GM21526 (cell line): ENCODE data around the gene IFFO2.

Source experiments
- ATAC-seq: cut with Tn5 transposase; IDR thresholded peaks from one replicate; pipeline ENCODE4 v1.9.1; 2021; ENCODE audit warnings: moderate library complexity; ENCODE audit not compliant: unreplicated experiment, low FRiP score

Gene IFFO2

DNA sequence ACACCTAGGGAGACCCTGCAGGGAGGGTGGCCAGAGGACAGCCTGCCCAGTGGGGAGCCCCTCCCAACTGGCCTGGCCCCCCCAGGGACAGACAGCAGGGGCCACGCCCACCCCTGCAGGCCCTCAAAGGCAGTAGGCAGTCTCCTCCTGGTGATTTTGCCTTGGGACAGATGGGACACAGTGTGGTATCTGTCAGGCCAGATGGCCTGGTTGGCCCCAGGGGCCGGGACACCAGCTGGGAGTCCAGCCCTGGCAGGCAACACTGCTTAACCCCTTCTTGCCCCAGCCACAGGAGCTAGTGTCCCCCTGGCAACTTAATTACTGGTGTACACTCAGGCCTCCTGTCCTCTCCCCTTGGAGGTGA is 17.8 kb downstream of the IFFO2 start:
- no peak for ATAC-seq

DNA sequence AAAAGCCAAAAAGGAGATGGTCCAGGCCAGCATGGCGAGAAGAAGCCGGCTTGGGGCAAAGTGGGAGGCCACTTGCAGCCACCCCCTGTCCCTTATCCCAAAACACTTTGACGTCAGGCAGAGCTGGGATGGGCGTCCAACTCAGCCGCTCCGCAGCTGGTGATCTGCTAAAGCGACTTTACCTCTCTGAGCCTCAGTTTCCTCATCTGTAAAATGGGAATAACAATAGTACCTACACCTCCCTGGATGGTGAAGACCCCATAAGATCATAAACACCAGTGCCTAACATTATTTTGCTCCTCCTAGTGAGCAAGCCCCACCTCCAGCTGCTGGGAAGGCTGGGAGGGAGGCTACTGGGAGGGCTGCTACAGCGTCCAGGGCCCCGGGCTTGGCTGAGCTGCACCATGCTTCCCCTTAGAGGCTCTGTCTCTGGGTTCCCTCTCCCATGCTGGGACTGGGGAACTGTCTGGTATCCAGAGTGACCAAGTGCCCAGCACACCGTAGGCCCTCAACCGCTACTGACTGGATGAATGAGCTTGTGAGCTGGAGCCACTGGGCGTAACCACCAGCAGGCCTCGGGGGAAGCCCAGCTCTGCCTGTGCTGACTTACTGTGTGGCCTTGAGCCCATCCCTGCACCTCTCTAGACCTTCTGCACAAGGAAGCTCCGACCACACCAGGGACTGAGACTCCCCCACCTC is 18.3 kb downstream of the IFFO2 start:
- no peak for ATAC-seq

DNA sequence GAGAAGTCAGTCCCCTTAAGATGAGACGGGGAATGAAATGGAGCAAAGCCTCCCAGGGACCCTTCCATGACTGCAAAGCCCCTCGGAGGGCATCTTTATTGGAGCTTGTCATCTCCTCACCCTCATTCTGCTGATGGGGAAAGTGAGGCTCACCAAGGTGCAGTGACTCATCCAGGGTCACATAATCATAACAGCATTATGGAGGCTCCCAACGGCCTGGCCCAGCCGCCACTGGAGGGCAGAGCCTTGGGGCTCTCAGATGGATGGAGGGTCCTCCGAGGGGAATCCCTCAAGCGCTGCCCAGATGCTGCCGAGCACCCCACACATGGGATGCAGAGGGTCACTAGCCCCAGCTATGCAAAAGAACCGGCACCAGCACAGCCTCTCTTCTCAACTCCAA is 18.9 kb downstream of the IFFO2 start:
- no peak for ATAC-seq

DNA sequence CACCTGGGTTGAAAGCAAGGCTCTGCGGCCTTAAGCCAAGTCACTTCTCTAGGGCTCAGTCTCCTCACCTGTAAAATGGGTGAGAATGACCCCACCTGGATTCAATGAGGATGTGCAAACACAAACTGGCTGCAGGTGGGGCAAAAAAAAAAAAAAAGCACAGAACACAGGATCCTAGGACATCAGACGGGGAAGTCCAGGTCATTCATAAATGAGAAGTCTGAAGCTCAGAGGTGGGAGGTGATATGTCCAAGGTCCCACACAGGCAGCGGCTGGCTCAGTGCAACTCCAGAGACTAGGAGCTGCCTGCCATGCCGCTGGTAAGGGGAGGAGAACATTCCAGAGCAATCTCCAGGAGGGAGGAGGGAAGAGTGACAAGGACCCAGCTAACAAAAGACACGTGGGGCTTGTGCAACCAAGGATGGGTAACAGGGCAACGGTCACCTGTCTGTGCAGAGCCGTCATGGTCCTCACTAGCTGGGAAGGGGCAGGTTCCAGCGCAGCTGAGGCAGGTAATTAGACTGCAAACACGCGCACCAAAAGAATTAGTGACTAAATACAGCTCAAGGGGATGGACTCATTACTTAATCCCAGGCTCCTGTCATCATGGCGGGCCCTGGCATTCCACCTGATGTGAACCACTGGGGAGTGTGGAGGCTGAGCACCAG is 19.5 kb downstream of the IFFO2 start:
- no peak for ATAC-seq

DNA sequence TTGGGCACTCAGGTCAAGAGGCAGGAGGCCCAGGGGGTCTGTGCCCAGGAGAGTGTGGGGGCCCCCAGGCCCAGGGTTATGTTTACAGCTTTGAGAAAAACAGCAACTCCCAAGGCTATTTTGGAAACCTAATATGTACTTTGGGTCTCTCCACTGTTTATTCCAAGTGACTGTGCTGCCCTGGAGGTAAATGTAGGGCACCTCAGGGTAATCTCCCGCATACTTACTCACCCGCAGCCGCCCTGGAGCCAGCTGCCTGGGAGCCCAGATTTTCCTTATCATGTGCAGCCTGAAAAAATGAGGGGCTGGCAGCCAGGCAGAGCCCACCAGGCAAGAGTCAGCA is 20.0 kb downstream of the IFFO2 start:
- ATAC-seq, result no peak

DNA sequence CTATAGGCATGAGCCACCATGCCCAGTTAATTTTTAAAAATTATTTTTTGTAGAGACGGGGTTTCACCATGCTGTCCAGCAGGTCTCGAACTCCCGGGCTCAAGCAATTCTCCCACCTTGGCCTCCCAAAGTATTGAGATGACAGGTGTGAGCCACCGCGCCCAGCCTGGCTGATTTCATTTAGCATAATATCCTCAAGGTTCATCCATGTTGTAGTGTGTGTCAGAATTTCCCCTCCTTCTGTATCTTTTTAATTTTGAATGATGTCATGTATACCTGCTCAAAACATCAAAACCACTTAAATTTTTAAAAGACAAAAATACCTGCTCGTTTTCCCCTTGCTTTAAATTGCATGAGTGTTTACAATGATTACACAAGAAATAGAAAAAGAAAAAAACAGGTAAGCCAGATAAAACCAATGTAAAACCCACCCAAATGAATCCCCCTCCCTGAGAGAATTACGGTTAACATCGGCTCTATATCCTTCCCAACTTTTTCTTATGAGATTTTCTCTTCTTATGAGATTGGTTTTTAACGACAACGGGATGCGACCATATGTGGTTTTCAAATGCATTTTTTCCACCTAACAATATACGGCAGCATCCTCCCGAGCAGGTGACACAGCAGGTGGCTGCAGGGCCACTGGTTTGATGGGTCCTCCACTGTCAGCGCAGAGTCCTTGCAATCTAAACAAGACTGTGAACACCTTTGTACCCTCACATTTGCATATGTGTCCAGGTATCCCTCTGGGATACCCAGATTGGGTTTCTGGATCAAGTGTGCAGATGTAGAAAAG is 22.1 kb downstream of the IFFO2 start:
- no peak for ATAC-seq

DNA sequence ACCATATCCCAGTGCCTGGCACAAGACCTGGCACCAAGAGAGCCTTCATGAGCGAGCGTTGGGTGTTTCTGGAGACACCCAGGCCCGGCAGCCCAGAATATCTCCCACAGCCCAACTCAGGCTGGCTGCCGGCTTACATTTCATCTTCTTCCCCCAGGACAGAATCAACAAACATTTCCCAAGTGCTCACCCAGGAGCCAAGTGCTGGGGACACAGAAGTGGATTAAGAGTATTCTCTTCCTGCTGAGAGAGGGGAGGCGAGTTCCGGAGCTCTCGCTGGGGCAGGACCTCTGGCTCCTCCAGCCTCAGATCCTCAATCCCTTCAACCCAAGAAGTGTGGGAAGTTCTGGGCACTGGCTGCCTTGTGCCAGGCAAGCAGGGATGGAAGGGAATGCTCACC is 23.6 kb downstream of the IFFO2 start:
- ATAC-seq, result no peak

DNA sequence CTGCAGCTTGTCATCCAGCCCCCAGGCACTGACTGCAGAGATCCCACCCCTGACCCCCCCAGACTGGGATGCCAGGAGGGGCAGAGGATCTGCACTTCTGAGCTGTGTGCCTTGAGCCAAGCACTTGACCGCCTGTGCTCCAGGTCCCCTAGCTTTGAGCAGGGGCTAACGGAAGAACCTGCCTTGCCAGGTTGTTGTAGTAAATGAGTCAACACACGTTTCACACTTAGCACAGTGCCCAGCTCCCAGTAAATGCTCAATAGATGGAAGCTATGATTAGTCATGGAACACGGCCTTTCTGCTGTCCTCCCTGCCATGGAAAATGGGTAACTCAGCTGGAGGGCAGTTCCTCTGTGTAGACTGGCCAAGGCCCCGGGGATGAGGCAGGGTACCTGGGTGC is 24.1 kb downstream of the IFFO2 start:
- no peak for ATAC-seq

DNA sequence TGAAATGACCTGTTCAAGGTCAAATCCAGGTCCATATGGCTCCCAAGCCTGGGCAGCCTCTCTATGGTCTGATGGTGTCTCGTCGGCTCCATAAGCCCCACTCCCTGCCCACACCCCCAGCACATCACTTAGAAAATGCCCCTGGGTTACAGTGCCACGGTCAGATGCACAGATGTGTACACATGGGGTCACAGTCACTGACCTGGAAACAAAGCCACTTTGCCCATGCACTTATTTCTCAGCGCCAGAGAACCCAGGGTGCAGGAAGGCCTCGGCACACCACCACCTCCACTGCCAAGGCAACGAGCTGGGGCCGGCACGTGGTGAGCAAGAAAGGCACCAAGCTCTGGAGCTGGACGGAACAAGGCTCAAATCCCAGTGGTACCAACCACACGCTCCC is 24.7 kb downstream of the IFFO2 start:
- ATAC-seq, result no peak

DNA sequence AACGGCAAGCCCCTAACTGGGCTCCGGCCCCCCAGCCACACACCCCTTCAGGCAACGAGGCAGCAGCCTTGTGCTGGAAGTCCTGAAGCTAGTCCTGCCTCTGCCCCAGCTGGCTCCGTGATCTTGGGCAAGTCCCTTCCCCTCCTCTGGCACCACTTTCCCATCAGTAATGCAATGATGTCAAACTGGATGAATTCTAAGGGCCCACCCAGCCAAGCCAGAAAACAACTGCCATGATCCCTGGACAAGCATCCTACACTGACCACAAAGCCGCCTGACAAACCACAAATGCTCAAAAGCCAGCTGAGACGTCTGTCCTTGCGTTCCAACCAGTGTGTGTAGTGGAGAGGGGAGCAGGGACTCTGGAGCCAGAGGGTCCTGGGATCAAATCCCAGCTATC is 26.8 kb downstream of the IFFO2 start:
- no peak for ATAC-seq

DNA sequence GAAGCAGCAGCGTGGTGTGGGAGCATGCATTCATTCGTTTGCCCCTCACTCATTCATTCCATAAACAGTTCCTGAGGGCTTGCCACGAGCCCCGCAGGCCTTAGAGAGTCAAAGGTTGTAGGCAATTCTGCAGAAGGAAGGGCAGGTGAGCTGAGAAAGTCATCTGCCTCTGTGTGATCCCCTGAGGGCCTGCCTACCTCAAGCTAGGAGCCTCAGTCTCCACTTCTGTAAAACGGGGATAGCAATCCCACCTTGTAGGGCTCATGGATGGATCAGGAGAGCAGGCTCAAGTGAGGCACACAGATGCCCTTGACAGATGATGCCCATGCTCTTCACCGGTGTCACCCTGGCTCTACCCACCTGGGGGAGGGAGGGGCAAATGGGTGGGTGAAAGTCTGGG is 27.5 kb downstream of the IFFO2 start:
- ATAC-seq, result no peak

DNA sequence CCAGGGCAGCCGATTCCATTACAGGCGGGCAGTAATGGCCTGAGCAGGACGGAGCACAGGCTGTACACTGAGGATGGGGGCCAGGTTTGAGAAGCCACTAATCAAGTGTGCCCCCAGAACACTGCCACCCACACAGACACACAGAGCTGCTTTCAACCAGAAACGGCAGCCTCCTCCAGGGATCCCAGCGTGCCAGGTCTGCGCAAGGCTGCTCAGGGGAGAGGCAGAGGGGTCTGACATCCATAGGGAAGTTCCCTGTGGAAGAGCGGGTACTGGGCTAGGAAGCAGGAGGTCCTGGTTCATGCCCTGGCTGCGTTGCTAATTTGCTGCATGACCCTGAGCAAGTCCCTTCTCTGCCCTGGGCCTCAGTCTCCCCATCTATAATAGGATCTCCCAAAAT is 28.1 kb downstream of the IFFO2 start:
- no peak for ATAC-seq

DNA sequence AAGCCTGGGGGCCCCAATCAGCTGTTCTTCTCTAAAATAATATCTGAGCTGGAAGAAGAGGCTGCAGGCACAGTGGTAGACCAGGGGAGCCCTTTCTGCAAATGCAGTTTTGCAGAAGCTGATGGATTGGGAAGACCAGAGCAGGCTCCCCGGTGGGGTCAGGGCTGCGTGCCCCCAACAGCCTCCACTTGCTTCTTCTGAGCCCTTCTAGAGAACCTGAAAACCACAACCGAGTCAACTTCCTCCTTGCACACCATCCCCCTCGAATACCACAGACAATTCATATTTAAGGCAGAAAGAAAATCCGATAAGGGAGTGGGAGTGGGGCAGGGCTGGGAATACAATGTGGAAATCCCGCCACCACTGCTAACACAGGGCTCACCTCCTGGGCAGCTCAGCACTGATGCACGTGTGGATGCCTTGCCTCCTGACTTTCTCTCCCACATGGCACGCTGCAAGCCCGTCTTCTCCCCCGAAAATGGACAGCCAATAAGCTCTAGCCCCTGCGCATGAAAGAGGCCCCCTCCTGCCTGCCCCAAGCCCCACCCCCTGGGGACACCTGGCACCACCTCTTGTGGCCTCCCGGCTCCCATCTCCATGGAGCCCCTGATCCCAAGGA is 28.7 kb downstream of the IFFO2 start:
- no peak for ATAC-seq

DNA sequence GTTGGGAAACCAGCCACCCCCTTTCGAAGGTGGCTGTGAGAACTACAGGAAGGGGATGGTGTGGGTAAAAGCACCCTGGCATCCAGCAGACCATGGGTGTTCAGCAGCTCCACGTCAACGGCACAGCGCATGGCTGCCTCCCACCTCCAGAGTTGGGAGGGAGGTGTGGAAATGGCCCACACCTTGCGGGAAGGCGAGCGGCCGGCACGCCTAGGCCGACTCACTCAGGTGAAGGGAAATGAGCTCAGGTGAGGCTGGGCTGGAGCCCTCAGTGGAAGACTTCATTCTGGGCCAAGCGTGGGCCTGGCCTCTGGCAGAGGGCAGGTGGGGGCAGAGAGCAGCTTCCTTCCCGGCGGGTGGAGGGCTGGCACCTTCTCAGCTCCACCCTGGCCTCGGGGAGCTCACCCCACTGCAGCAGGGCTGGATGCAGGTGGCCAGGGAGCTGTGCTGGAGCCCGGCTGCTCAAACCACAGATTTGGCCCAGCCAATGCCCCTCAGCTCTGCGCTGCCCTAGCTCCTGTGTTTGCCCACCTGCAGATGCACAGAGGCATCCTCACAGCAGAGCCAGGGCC is 29.3 kb downstream of the IFFO2 start:
- no peak for ATAC-seq

DNA sequence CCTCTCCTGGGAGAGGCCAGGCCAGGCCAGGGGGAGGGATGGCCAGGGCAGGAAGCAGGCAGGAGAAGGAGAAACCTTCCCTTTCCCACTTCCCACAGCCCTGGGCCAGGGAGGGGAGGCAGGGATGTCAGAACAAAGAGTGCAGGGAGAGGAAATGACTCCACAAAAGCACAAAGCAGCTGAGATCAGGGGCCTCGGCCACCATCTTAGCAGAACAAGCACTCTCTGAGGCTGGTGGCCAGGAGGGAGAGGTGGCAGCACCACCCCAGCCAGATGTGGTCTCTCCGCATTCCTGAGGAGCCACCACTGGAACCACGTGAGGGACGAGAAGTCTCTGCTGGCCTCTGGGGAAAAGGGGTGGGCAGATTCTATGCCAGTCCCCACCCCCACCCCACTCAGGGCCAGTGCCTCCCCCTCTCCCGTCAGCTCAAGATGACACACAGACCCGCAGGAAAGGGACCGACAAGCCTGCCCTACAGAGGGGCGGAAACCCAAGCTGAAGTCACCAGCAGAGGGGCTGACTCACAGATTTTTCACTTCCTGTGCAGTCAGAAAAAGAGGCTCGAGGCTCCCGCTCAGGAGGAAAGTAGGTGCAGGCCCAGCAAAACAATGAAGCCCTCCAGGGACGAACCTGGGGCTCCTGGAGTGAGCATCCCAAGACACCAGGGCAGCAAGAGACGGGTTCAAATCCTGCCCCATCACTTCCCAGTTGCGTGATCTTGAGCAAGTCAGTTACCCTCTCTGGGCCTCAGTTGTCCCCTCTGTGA is 30.0 kb downstream of the IFFO2 start:
- ATAC-seq, result no peak

DNA sequence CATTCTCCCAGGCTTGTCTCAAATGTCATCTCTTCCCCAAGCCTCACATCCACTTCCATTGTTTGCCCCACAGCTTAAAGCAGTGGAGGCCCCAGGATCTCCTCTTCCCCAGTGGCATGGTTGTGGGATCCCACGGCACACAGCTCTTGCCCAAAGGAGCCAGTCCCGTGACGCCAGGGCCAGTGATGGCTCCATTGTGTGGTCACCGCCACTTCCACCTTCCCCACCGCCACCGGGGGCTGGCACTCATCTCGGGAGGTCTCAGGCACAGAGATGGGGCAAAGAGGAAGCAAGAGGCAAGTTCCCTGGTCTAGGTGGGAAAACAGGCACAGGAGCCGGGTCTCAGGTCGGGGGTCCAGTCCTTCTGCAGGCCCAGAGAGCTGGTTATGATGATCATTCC is 31.2 kb downstream of the IFFO2 start:
- ATAC-seq, result no peak

DNA sequence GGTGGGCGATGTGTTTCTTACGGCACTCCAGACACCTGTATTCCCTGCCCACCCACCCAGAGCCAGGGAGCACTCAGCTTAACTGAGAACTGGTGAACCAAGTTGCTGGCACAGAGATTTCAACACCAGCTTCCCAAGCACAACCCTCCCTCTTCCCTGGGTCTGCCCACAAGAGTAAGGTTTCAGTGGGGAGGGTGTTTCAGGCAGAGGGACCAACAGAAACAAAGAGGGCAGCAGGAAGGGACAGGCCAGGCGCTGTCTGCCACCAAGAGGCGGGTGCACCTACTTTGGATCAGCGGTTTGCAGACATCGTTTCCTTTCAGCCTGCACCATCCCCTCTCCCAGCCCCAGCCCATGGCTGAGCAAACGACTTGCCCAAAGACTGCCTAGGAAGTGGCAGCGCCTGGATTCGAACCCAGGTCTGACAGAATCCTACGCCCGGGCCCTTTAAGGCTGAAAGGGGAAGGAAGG is 32.2 kb downstream of the IFFO2 start:
- ATAC-seq, result no peak

DNA sequence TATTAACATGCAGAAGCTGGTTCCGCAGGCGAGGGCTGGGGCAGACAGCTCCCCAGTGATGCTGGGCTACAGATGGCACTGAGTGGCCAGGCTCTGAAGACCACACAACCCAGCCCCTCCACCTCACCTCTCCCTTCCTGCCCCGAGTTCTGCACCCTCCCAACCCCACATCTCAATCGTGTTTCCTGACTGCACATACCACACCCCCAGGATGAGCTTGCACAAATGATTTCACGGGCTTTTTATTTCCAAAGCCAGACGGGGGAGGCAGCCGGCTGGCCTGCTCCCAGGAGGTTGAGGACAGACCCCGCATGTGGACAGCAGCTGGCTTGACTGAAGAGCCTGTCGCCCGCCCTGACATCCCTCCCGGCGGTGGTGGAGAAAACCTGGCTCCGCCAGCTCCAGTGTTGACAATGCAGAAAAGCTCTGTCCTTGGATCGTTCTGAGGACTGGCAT is 32.7 kb downstream of the IFFO2 start:
- no peak for ATAC-seq

DNA sequence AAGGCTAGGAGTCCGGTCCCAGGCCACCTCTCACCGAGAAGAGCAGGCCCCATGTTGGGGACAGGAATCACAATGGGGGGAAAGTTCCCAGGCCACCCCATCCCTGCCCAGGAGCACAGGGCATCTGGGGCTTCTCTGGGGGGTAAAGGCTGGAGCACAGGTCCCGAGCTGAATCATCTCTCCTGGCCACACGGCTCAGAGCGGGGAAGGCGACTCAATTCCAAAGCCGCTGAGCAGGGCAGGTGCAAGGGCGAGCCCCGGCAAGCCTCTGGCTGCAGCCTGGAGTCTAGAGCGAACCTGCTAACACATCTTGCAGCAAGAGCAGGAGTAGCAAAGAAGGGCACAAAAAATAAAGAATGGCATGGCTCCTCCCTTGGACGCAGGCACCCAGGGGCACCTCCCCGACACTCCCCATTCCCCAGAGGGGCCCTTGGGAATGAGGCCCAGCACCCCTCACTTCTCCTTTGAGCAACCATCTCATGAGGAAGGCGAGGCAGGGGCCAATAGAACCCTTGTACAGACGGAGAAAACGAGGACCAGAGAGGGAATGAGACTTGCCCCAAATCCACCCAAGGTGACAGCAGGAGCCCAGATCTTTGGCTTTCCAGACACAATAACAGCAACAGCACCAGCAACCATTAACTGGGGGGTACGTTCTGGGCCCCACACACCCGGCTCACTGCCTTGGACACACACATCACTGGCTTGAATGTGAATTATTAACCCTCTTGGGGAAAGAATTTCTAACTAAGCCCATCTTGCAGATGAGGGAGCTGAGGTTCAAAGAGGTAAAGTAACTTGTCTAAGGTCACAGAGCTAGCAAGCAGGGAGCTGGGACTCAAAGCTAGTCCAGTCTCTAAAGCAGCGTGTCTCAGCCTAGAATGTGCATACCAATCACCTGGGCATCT is 33.4 kb downstream of the IFFO2 start:
- no peak for ATAC-seq
